Measurements from ENCODE around the gene DCAF12.
"Not testable (repeated sequence)": the region's sequence is repeated elsewhere in the genome, so short reads cannot be mapped to it uniquely, and the experiment has no call there.

The DCAF12 gene

DNA sequence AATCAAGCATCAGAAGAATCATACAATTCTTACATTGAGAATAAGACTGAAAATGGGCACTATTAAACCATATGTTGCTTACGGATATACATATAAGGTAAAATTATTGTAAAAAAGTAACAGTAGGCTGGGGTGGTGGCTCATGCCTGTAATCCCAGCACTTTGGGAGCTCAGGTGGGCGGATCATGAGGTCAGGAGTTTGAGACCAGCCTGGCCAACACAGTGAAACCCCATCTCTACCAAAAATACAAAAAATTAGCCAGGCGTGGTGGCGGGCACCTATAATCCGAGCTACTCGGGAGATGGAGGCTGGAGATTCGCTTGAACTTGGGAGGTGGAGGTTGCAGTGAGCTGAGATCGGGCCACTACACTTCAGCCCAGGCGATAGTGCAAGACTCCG lies 84.4 kb downstream of the DCAF12 start:
- peaks cover 6 to 13% (median 9%) of the 10 kb centered on the region in 4 experiments for H3K4me1 ChIP-seq (ENCODE audit: control extremely low read depth in 1 of 4, control insufficient read depth in 4 of 4, insufficient read depth in 4 of 4, low read length in 3 of 4)
- H3K27me3 ChIP-seq (replicated peaks in 2 of 5; ENCODE audit: control insufficient read depth in 4 of 5, insufficient read depth in 5 of 5, low read length in 4 of 5); POLR2A ChIA-PET; H3K9me3 ChIP-seq (ENCODE audit: control extremely low read depth in 1 of 5, control insufficient read depth in 4 of 5, insufficient read depth in 2 of 5, low read depth in 1 of 5, low read length in 4 of 5); H3K27ac ChIP-seq (ENCODE audit: insufficient read depth in 1 of 2, low read depth in 1 of 2, low read length in 2 of 2, poor library complexity in 1 of 2, severe bottlenecking in 2 of 2); H3K4me3 ChIP-seq (ENCODE audit: control insufficient read depth in 1 of 7, extremely low read depth in 1 of 7, insufficient read depth in 4 of 7, low read depth in 2 of 7, low read length in 6 of 7); DNase-seq: not testable (repeated sequence)
- CTCF ChIA-PET = interaction anchor here (1.2 to 1.5 kb wide), 3 partner anchors 9 to 31 kb away, joined by 3 to 4 read pairs (median 3); no protein-coding TSS in a partner anchor
- 100% methylated on average over 9 of the region's 10 CpGs for WGBS (ENCODE audit: insufficient coverage)
- peaks cover 2 to 21% (median 10%) of the 10 kb centered on the region in 4 experiments for H3K36me3 ChIP-seq (ENCODE audit: control insufficient read depth in 4 of 4, insufficient read depth in 4 of 4, low read length in 3 of 4)

DNA sequence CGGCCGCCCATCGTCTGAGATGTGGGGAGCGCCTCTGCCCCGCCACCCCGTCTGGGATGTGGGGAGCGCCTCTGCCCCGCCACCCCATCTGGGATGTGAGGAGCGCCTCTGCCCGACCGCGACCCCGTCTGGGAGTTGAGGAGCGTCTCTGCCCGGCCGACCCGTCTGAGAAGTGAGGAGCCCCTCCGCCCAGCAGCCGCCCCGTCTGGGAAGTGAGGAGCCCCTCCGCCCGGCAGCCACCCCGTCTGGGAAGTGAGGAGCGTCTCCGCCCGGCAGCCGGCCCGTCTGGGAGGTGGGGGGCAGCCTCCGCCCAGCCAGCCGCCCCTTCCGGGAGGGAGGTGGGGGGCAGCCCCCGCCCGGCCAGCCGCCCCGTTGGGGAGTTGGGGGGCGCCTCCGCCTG lies 87.6 kb downstream of the DCAF12 start:
- peaks cover 5 to 21% (median 13%) of the 10 kb centered on the region in 4 experiments for H3K36me3 ChIP-seq (ENCODE audit: control insufficient read depth in 4 of 4, insufficient read depth in 4 of 4, low read length in 3 of 4)
- H3K27ac ChIP-seq (ENCODE audit: insufficient read depth in 1 of 2, low read depth in 1 of 2, low read length in 2 of 2, poor library complexity in 1 of 2, severe bottlenecking in 2 of 2); H3K27me3 ChIP-seq (replicated peaks in 2 of 5; ENCODE audit: control insufficient read depth in 4 of 5, insufficient read depth in 5 of 5, low read length in 4 of 5); POLR2A ChIA-PET; H3K4me3 ChIP-seq (ENCODE audit: control insufficient read depth in 1 of 7, extremely low read depth in 1 of 7, insufficient read depth in 4 of 7, low read depth in 2 of 7, low read length in 6 of 7); DNase-seq; H3K9me3 ChIP-seq (ENCODE audit: control extremely low read depth in 1 of 5, control insufficient read depth in 4 of 5, insufficient read depth in 2 of 5, low read depth in 1 of 5, low read length in 4 of 5); CTCF ChIA-PET; H3K4me1 ChIP-seq (ENCODE audit: control extremely low read depth in 1 of 4, control insufficient read depth in 4 of 4, insufficient read depth in 4 of 4, low read length in 3 of 4): not testable (repeated sequence)
- 97% methylated on average over 23 of the region's 37 CpGs for WGBS (ENCODE audit: insufficient coverage)

DNA sequence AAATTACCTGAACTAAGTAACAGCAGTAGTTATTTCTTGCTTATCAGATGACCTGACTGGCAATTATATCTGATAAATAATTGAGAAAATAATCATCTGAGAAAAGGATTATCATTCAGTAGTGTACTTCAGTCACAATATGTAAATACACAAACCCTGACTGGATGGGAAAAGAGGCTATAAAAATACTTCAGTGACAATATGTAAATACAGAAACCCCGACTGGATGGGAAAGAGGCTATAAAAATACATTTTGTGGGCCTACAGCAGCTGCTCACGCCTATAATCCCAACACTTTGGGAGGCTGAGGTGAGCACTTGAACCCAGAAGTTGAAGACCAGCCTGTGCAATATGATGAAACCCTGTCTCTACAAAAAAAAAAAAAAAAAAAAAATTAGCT lies 88.9 kb downstream of the DCAF12 start:
- Histone ChIP-seq H3K27me3 (replicated peaks in 2 of 5; ENCODE audit: control insufficient read depth in 4 of 5, insufficient read depth in 5 of 5, low read length in 4 of 5) (no peaks in the 10 kb centered on the region), H3K9me3 (ENCODE audit: control extremely low read depth in 1 of 5, control insufficient read depth in 4 of 5, insufficient read depth in 2 of 5, low read depth in 1 of 5, low read length in 4 of 5) (no peaks in the 10 kb centered on the region), H3K27ac (ENCODE audit: insufficient read depth in 1 of 2, low read depth in 1 of 2, low read length in 2 of 2, poor library complexity in 1 of 2, severe bottlenecking in 2 of 2) (no peak overlapping the region), H3K4me1 (ENCODE audit: control extremely low read depth in 1 of 4, control insufficient read depth in 4 of 4, insufficient read depth in 4 of 4, low read length in 3 of 4) (no peaks in the 10 kb centered on the region), H3K4me3 (ENCODE audit: control insufficient read depth in 1 of 7, extremely low read depth in 1 of 7, insufficient read depth in 4 of 7, low read depth in 2 of 7, low read length in 6 of 7) (no peak overlapping the region), H3K36me3 (ENCODE audit: control insufficient read depth in 4 of 4, insufficient read depth in 4 of 4, low read length in 3 of 4) (peaks cover 2 to 13% (median 10%) of the 10 kb centered on the region in 4 experiments)
- WGBS (ENCODE audit: insufficient coverage) = 93% methylated on average over 2 of the region's 2 CpGs
- DNase-seq = no peak
- ChIA-PET CTCF (no interaction called here), POLR2A (no interaction called here)

DNA sequence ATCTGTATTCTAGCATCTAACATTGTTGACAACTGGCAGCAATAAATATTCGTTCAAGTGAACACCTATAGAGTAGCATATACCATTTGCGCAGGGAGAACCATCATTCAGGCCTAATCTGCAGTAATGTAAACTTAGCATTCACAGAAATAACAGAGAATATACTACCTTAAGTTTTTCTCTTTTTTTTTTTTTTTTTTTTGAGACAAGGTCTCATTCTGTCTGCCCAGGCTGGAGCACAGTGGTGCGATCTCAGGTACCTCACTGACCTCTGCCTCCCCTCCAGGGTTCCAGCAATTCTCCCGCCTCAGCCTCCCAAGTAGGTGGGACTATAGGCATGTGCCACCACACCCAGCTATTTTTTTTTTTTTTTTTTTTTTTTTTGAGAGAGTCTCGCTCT lies 89.9 kb downstream of the DCAF12 start:
- H3K4me1 ChIP-seq (ENCODE audit: control extremely low read depth in 1 of 4, control insufficient read depth in 4 of 4, insufficient read depth in 4 of 4, low read length in 3 of 4) = no peaks in the 10 kb centered on the region
- ChIA-PET POLR2A (no interaction called here), CTCF (no interaction called here)
- no peak overlapping the region for H3K4me3 ChIP-seq (ENCODE audit: control insufficient read depth in 1 of 7, extremely low read depth in 1 of 7, insufficient read depth in 4 of 7, low read depth in 2 of 7, low read length in 6 of 7)
- no peaks in the 10 kb centered on the region for H3K27me3 ChIP-seq (replicated peaks in 2 of 5; ENCODE audit: control insufficient read depth in 4 of 5, insufficient read depth in 5 of 5, low read length in 4 of 5)
- DNase-seq = no peak
- peaks cover 2 to 16% (median 15%) of the 10 kb centered on the region in 4 experiments for H3K36me3 ChIP-seq (ENCODE audit: control insufficient read depth in 4 of 4, insufficient read depth in 4 of 4, low read length in 3 of 4)
- no peaks in the 10 kb centered on the region for H3K9me3 ChIP-seq (ENCODE audit: control extremely low read depth in 1 of 5, control insufficient read depth in 4 of 5, insufficient read depth in 2 of 5, low read depth in 1 of 5, low read length in 4 of 5)
- 100% methylated on average over 1 of the region's 5 CpGs for WGBS (ENCODE audit: insufficient coverage)
- no peak overlapping the region for H3K27ac ChIP-seq (ENCODE audit: insufficient read depth in 1 of 2, low read depth in 1 of 2, low read length in 2 of 2, poor library complexity in 1 of 2, severe bottlenecking in 2 of 2)

Data from common myeloid progenitor, CD34-positive (primary cell).